Measurements from ENCODE around the gene TCEA3.

The TCEA3 gene

GRCh38 chr1:23368562-23369334 lies 55.8 kb downstream of the TCEA3 start:
- peak overlapping the region; percentile 19 to 99 for H3K14ac ChIP-seq (ENCODE audit: low read length in 2 of 2)
- H4K8ac ChIP-seq (ENCODE audit: low read length) = peak overlapping the region; percentile 94
- H2BK12ac ChIP-seq (ENCODE audit: low read length in 2 of 2) = peak overlapping the region; percentile 78 to 91
- peak overlapping the region in 1 of 2 experiments; percentile 84 for H3K23ac ChIP-seq (ENCODE audit: low read length in 2 of 2)
- peak overlapping the region; percentile 99 for H3K9ac ChIP-seq (ENCODE audit: low read length)
- H2BK5ac ChIP-seq (ENCODE audit: low read depth, low read length, poor library complexity, severe bottlenecking) = peak overlapping the region; percentile 84
- peak overlapping the region; percentile 77 for H4K91ac ChIP-seq (ENCODE audit: low read length)
- under 1% methylated on average over 60 of the region's 61 CpGs for WGBS
- peak overlapping the region; percentile 97 for H3K4me2 ChIP-seq (ENCODE audit: low read length, poor library complexity, severe bottlenecking)
- peaks cover 20% of the 10 kb centered on the region for H3K4me1 ChIP-seq (ENCODE audit: control insufficient read depth, insufficient read depth, low read depth, low read length)
- peak; percentile 96 for DNase-seq
- peak overlapping the region; percentile 86 for H2AFZ ChIP-seq (ENCODE audit: low read depth, low read length)
- H3K9me3 ChIP-seq (ENCODE audit: control insufficient read depth, low read length) = peaks cover 20% of the 10 kb centered on the region
- H3K27me3 ChIP-seq (ENCODE audit: control insufficient read depth in 1 of 2, insufficient read depth in 1 of 2, low read length in 2 of 2) = no peaks in the 10 kb centered on the region
- peaks cover 21 to 46% of the 10 kb centered on the region in 2 experiments for H3K36me3 ChIP-seq (ENCODE audit: control insufficient read depth in 1 of 2, insufficient read depth in 2 of 2, low read depth in 1 of 2, low read length in 2 of 2)
- H3K4me3 ChIP-seq (ENCODE audit: insufficient read depth in 1 of 2, low read depth in 1 of 2, low read length in 2 of 2) = peak overlapping the region; percentile 86 to 92
- peak overlapping the region; percentile 81 for H2AK5ac ChIP-seq (ENCODE audit: low read length, severe bottlenecking)
- peak overlapping the region; percentile 64 for H2BK120ac ChIP-seq (ENCODE audit: low read depth, low read length)
- H3K27ac ChIP-seq (ENCODE audit: low read length, poor library complexity, severe bottlenecking) = peak overlapping the region; percentile 100
- H2BK15ac ChIP-seq (ENCODE audit: low read depth, poor library complexity, severe bottlenecking) = peak overlapping the region; percentile 84
- H3K4ac ChIP-seq (ENCODE audit: low read depth in 1 of 2, low read length in 2 of 2) = peak overlapping the region; percentile 84 to 99
- peaks cover 18% of the 10 kb centered on the region for H3K79me1 ChIP-seq (replicated peaks; ENCODE audit: low read length, poor library complexity, severe bottlenecking)
- H3K18ac ChIP-seq (ENCODE audit: low read depth in 1 of 2, low read length in 2 of 2) = peak overlapping the region; percentile 95 to 99

- peak overlapping the region; percentile 64 for H2BK120ac ChIP-seq (ENCODE audit: low read depth, low read length)
- peak overlapping the region; percentile 99 for H3K9ac ChIP-seq (ENCODE audit: low read length)
- H2AFZ ChIP-seq (ENCODE audit: low read depth, low read length) = peak overlapping the region; percentile 86
- H2BK12ac ChIP-seq (ENCODE audit: low read length in 2 of 2) = peak overlapping the region; percentile 49 to 91
- H3K4me1 ChIP-seq (ENCODE audit: control insufficient read depth, insufficient read depth, low read depth, low read length) = peaks cover 20% of the 10 kb centered on the region
- no peaks in the 10 kb centered on the region for H3K27me3 ChIP-seq (ENCODE audit: control insufficient read depth in 1 of 2, insufficient read depth in 1 of 2, low read length in 2 of 2)
- peaks cover 24 to 53% of the 10 kb centered on the region in 2 experiments for H3K36me3 ChIP-seq (ENCODE audit: control insufficient read depth in 1 of 2, insufficient read depth in 2 of 2, low read depth in 1 of 2, low read length in 2 of 2)
- H2BK5ac ChIP-seq (ENCODE audit: low read depth, low read length, poor library complexity, severe bottlenecking) = peak overlapping the region; percentile 77
- peak overlapping the region; percentile 94 to 99 for H3K18ac ChIP-seq (ENCODE audit: low read depth in 1 of 2, low read length in 2 of 2)
- H2BK15ac ChIP-seq (ENCODE audit: low read depth, poor library complexity, severe bottlenecking) = no peak overlapping the region
- H4K91ac ChIP-seq (ENCODE audit: low read length) = peak overlapping the region; percentile 77
- DNase-seq = peak; percentile 99
- 7% methylated on average over 41 of the region's 41 CpGs for WGBS
- H3K27ac ChIP-seq (ENCODE audit: low read length, poor library complexity, severe bottlenecking) = peak overlapping the region; percentile 100
- H3K14ac ChIP-seq (ENCODE audit: low read length in 2 of 2) = peak overlapping the region in 1 of 2 experiments; percentile 94
- H3K4ac ChIP-seq (ENCODE audit: low read depth in 1 of 2, low read length in 2 of 2) = peak overlapping the region; percentile 90 to 99
- H3K4me3 ChIP-seq (ENCODE audit: insufficient read depth in 1 of 2, low read depth in 1 of 2, low read length in 2 of 2) = peak overlapping the region; percentile 86 to 92
- H4K8ac ChIP-seq (ENCODE audit: low read length) = peak overlapping the region; percentile 45
- peaks cover 27% of the 10 kb centered on the region for H3K9me3 ChIP-seq (ENCODE audit: control insufficient read depth, low read length)
- peaks cover 16% of the 10 kb centered on the region for H3K79me1 ChIP-seq (replicated peaks; ENCODE audit: low read length, poor library complexity, severe bottlenecking)
- peak overlapping the region in 1 of 2 experiments; percentile 46 for H3K23ac ChIP-seq (ENCODE audit: low read length in 2 of 2)
- H3K4me2 ChIP-seq (ENCODE audit: low read length, poor library complexity, severe bottlenecking) = peak overlapping the region; percentile 97
- H2AK5ac ChIP-seq (ENCODE audit: low read length, severe bottlenecking) = peak overlapping the region; percentile 93
Observed at GRCh38 chr1:23367791-23368561, 56.6 kb downstream of the TCEA3 start.

- peaks cover 14% of the 10 kb centered on the region for H3K79me1 ChIP-seq (replicated peaks; ENCODE audit: low read length, poor library complexity, severe bottlenecking)
- no peak overlapping the region for H2BK12ac ChIP-seq (ENCODE audit: low read length in 2 of 2)
- H2AK5ac ChIP-seq (ENCODE audit: low read length, severe bottlenecking) = peak overlapping the region; percentile 74
- H4K8ac ChIP-seq (ENCODE audit: low read length) = peak overlapping the region; percentile 14
- H3K27ac ChIP-seq (ENCODE audit: low read length, poor library complexity, severe bottlenecking) = peak overlapping the region; percentile 79
- peak overlapping the region in 1 of 2 experiments; percentile 46 for H3K23ac ChIP-seq (ENCODE audit: low read length in 2 of 2)
- no peak overlapping the region for H2BK120ac ChIP-seq (ENCODE audit: low read depth, low read length)
- H3K4ac ChIP-seq (ENCODE audit: low read depth in 1 of 2, low read length in 2 of 2) = peak overlapping the region; percentile 40 to 88
- peak overlapping the region; percentile 70 for H4K91ac ChIP-seq (ENCODE audit: low read length)
- H3K18ac ChIP-seq (ENCODE audit: low read depth in 1 of 2, low read length in 2 of 2) = peak overlapping the region in 1 of 2 experiments; percentile 54
- H3K4me3 ChIP-seq (ENCODE audit: insufficient read depth in 1 of 2, low read depth in 1 of 2, low read length in 2 of 2) = peak overlapping the region in 1 of 2 experiments; percentile 86
- H2BK15ac ChIP-seq (ENCODE audit: low read depth, poor library complexity, severe bottlenecking) = no peak overlapping the region
- H3K14ac ChIP-seq (ENCODE audit: low read length in 2 of 2) = no peak overlapping the region
- peak overlapping the region; percentile 91 for H3K4me2 ChIP-seq (ENCODE audit: low read length, poor library complexity, severe bottlenecking)
- no peaks in the 10 kb centered on the region for H3K27me3 ChIP-seq (ENCODE audit: control insufficient read depth in 1 of 2, insufficient read depth in 1 of 2, low read length in 2 of 2)
- DNase-seq = no peak
- no peak overlapping the region for H2BK5ac ChIP-seq (ENCODE audit: low read depth, low read length, poor library complexity, severe bottlenecking)
- peaks cover 20% of the 10 kb centered on the region for H3K4me1 ChIP-seq (ENCODE audit: control insufficient read depth, insufficient read depth, low read depth, low read length)
- peak overlapping the region; percentile 99 for H3K9ac ChIP-seq (ENCODE audit: low read length)
- no peak overlapping the region for H2AFZ ChIP-seq (ENCODE audit: low read depth, low read length)
- peaks cover 30 to 59% of the 10 kb centered on the region in 2 experiments for H3K36me3 ChIP-seq (ENCODE audit: control insufficient read depth in 1 of 2, insufficient read depth in 2 of 2, low read depth in 1 of 2, low read length in 2 of 2)
- WGBS = 79% methylated on average over 9 of the region's 9 CpGs
- peaks cover 33% of the 10 kb centered on the region for H3K9me3 ChIP-seq (ENCODE audit: control insufficient read depth, low read length)
Observed at GRCh38 chr1:23367451-23367790, 57.1 kb downstream of the TCEA3 start.

- Histone ChIP-seq H3K27me3 (ENCODE audit: control insufficient read depth in 1 of 2, insufficient read depth in 1 of 2, low read length in 2 of 2) (no peaks in the 10 kb centered on the region), H3K9me3 (ENCODE audit: control insufficient read depth, low read length) (peaks cover 41% of the 10 kb centered on the region), H4K91ac (ENCODE audit: low read length) (no peak overlapping the region), H2BK12ac (ENCODE audit: low read length in 2 of 2) (no peak overlapping the region), H3K4me3 (ENCODE audit: insufficient read depth in 1 of 2, low read depth in 1 of 2, low read length in 2 of 2) (peak overlapping the region in 1 of 2 experiments; percentile 86), H3K79me1 (replicated peaks; ENCODE audit: low read length, poor library complexity, severe bottlenecking) (peaks cover 11% of the 10 kb centered on the region), H3K4me1 (ENCODE audit: control insufficient read depth, insufficient read depth, low read depth, low read length) (peaks cover 14% of the 10 kb centered on the region), H3K27ac (ENCODE audit: low read length, poor library complexity, severe bottlenecking) (no peak overlapping the region), H3K18ac (ENCODE audit: low read depth in 1 of 2, low read length in 2 of 2) (no peak overlapping the region), H3K36me3 (ENCODE audit: control insufficient read depth in 1 of 2, insufficient read depth in 2 of 2, low read depth in 1 of 2, low read length in 2 of 2) (peaks cover 31 to 60% of the 10 kb centered on the region in 2 experiments), H3K4me2 (ENCODE audit: low read length, poor library complexity, severe bottlenecking) (no peak overlapping the region), H2BK15ac (ENCODE audit: low read depth, poor library complexity, severe bottlenecking) (no peak overlapping the region), H3K4ac (ENCODE audit: low read depth in 1 of 2, low read length in 2 of 2) (no peak overlapping the region), H4K8ac (ENCODE audit: low read length) (no peak overlapping the region), H3K9ac (ENCODE audit: low read length) (peak overlapping the region; percentile 99), H2AFZ (ENCODE audit: low read depth, low read length) (no peak overlapping the region), H3K14ac (ENCODE audit: low read length in 2 of 2) (no peak overlapping the region), H2AK5ac (ENCODE audit: low read length, severe bottlenecking) (no peak overlapping the region), H2BK120ac (ENCODE audit: low read depth, low read length) (no peak overlapping the region), H3K23ac (ENCODE audit: low read length in 2 of 2) (no peak overlapping the region), H2BK5ac (ENCODE audit: low read depth, low read length, poor library complexity, severe bottlenecking) (no peak overlapping the region)
- 96% methylated on average over 5 of the region's 5 CpGs for WGBS
- DNase-seq = no peak
Observed at GRCh38 chr1:23366598-23366997, 58.0 kb downstream of the TCEA3 start.

Data from mesenchymal stem cell (in vitro differentiated cells and primary cell).